ENCODE results near the gene RNU7-1. TPM values are rescaled to one million over a fixed set of nuclear protein-coding genes. Genes with fewer than 3 reads are reported as not detected.
A peak's percentile ranks its signal among the peaks of the same experiment; 100 is the strongest.

RNU7-1 gene
- total and polyA plus RNA-seq, 2 experiments from 2014 or later: not detected

GRCh38 chr12:6959058-6959804 is 15.6 kb downstream of the RNU7-1 start:
- H2AFZ ChIP-seq: no peak overlapping the region
- H3K4me2 ChIP-seq: no peak overlapping the region
- TF ChIP-seq EZH2phosphoT487 (IDR thresholded peaks at IDR 0.05; ENCODE audit: low read depth, severe bottlenecking, unreplicated experiment) (no peak), EZH2 (IDR thresholded peaks at IDR 0.05; ENCODE audit: borderline replicate concordance) (no peak), CTCF (IDR thresholded peaks at IDR 0.05; ENCODE audit: poor library complexity) (no peak)
- peaks cover 11% of the 10 kb centered on the region for H3K79me2 ChIP-seq
- H3K4me3 ChIP-seq: no peak overlapping the region
- no peaks in the 10 kb centered on the region for H4K20me1 ChIP-seq (ENCODE audit: insufficient read depth, poor library complexity, severe bottlenecking)
- H3K36me3 ChIP-seq (replicated peaks; ENCODE audit: insufficient read depth, low read depth): no peaks in the 10 kb centered on the region
- no peaks in the 10 kb centered on the region for H3K9me2 ChIP-seq (replicated peaks; ENCODE audit: insufficient read depth)
- peaks cover 10% of the 10 kb centered on the region for H3K4me1 ChIP-seq (ENCODE audit: insufficient read depth)
- no peak overlapping the region for H3K27ac ChIP-seq
- no peaks in the 10 kb centered on the region for H3K27me3 ChIP-seq
- H3K9me3 ChIP-seq (ENCODE audit: low read depth): no peaks in the 10 kb centered on the region
- WGBS (ENCODE audit: low lambda C conversion rate, missing lambda C conversion rate): 90% methylated on average over 20 of the region's 24 CpGs
- DNase-seq (ENCODE audit: low spot score): no peak

- Histone ChIP-seq H3K27ac (no peak overlapping the region), H3K9me2 (replicated peaks; ENCODE audit: insufficient read depth) (no peaks in the 10 kb centered on the region), H3K9me3 (ENCODE audit: low read depth) (no peaks in the 10 kb centered on the region), H3K4me1 (ENCODE audit: insufficient read depth) (peaks cover 10% of the 10 kb centered on the region), H2AFZ (no peak overlapping the region), H3K79me2 (peaks cover 18% of the 10 kb centered on the region), H4K20me1 (ENCODE audit: insufficient read depth, poor library complexity, severe bottlenecking) (no peaks in the 10 kb centered on the region), H3K27me3 (no peaks in the 10 kb centered on the region), H3K4me2 (no peak overlapping the region), H3K4me3 (no peak overlapping the region), H3K36me3 (replicated peaks; ENCODE audit: insufficient read depth, low read depth) (no peaks in the 10 kb centered on the region)
- no peak for DNase-seq (ENCODE audit: low spot score)
- 94% methylated on average over 25 of the region's 26 CpGs for WGBS (ENCODE audit: low lambda C conversion rate, missing lambda C conversion rate)
- no peak for TF ChIP-seq CTCF (IDR thresholded peaks at IDR 0.05; ENCODE audit: poor library complexity)
- TF ChIP-seq EZH2 (IDR thresholded peaks at IDR 0.05; ENCODE audit: borderline replicate concordance): no peak
- TF ChIP-seq EZH2phosphoT487 (IDR thresholded peaks at IDR 0.05; ENCODE audit: low read depth, severe bottlenecking, unreplicated experiment): no peak
Observed at GRCh38 chr12:6959805-6960592, 16.4 kb downstream of the RNU7-1 start.

- Histone ChIP-seq H3K4me3 (no peak overlapping the region), H3K4me1 (ENCODE audit: insufficient read depth) (peaks cover 15% of the 10 kb centered on the region), H4K20me1 (ENCODE audit: insufficient read depth, poor library complexity, severe bottlenecking) (no peaks in the 10 kb centered on the region), H3K4me2 (peak overlapping the region; percentile 84), H3K9me3 (ENCODE audit: low read depth) (no peaks in the 10 kb centered on the region), H3K79me2 (peaks cover 18% of the 10 kb centered on the region), H2AFZ (no peak overlapping the region), H3K27ac (peak overlapping the region; percentile 100), H3K36me3 (replicated peaks; ENCODE audit: insufficient read depth, low read depth) (no peaks in the 10 kb centered on the region), H3K27me3 (no peaks in the 10 kb centered on the region), H3K9me2 (replicated peaks; ENCODE audit: insufficient read depth) (no peaks in the 10 kb centered on the region)
- TF ChIP-seq CTCF (IDR thresholded peaks at IDR 0.05; ENCODE audit: poor library complexity) (peak; percentile 9), EZH2phosphoT487 (IDR thresholded peaks at IDR 0.05; ENCODE audit: low read depth, severe bottlenecking, unreplicated experiment) (no peak)
- WGBS (ENCODE audit: low lambda C conversion rate, missing lambda C conversion rate): 91% methylated on average over 13 of the region's 13 CpGs
- no peak for DNase-seq (ENCODE audit: low spot score)
Observed at GRCh38 chr12:6960593-6961277, 17.1 kb downstream of the RNU7-1 start.

Measured in hepatocyte (in vitro differentiated cells).